ENCODE measurements around the gene SAMD4B.
"Not testable (repeated sequence)": the region's sequence is repeated elsewhere in the genome, so short reads cannot be mapped to it uniquely, and the experiment has no call there.

Gene SAMD4B

GRCh38 chr19:39333507-39333906, 8.7 kb upstream of the SAMD4B start:
- no peak overlapping the region for H3K4me3 ChIP-seq (ENCODE audit: low read depth, low read length)
- no peak for DNase-seq (ENCODE audit: low read depth)
- in situ Hi-C loops (cut with HindIII; ENCODE audit: low sequenced_read_pairs) = no loop called here
- TF ChIP-seq CTCF (IDR thresholded peaks at IDR 0.05; ENCODE audit: low read depth, low read length, missing control alignments) = no peak

DNA sequence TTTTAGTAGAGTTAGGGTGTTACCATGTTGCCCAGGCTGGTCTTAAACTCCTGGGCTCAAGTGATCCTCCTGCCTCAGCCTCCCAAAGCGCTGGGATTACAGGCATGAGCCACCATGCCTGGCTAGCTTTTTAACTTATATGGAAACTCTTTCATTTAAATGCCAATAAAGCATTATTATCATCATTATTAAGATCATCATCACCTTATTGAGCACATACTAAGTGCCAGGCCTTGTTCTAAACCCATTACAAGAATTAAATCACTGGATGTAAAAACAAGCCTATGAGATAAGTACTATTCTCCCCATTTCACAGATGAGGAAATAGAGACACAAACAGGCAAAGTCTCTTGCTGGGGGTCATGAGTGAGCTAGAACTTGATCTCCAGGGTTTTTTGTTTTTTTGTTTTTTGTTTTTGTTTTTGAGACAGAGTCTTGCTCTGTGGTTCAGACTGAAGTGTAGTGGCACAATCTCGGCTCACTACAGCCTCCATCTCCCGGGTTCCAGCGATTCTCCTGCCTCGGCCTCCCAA, 7.7 kb upstream of the SAMD4B start:
- no peak for DNase-seq (ENCODE audit: low read depth)
- H3K4me3 ChIP-seq (ENCODE audit: low read depth, low read length) = no peak overlapping the region
- in situ Hi-C loops (cut with HindIII; ENCODE audit: low sequenced_read_pairs) = no loop called here
- TF ChIP-seq CTCF (IDR thresholded peaks at IDR 0.05; ENCODE audit: low read depth, low read length, missing control alignments) = no peak

DNA sequence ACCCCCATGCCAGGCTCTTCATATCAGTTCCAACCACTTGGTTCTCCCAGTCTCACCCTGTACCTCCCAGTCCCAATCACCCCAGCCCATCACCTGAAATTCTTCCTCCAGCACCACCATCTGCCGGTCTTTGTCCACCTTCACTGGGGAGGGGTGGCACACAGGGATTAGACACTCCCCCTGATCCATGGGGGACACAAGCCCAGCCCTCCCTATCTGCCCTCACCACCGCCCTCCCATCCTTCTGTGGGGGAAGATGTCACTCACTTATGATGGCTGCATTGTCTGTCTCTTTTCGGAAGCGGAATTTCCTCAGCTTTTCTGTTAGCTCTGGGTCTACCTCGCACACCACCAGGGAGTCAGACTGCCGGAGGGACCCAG, 7.1 kb upstream of the SAMD4B start:
- DNase-seq (ENCODE audit: low read depth) = no peak
- no peak overlapping the region for H3K4me3 ChIP-seq (ENCODE audit: low read depth, low read length)
- TF ChIP-seq CTCF (IDR thresholded peaks at IDR 0.05; ENCODE audit: low read depth, low read length, missing control alignments) = no peak
- in situ Hi-C loops (cut with HindIII; ENCODE audit: low sequenced_read_pairs) = no loop called here

GRCh38 chr19:39336483-39336882, 5.7 kb upstream of the SAMD4B start:
- H3K4me3 ChIP-seq (ENCODE audit: low read depth, low read length) = no peak overlapping the region
- no peak for TF ChIP-seq CTCF (IDR thresholded peaks at IDR 0.05; ENCODE audit: low read depth, low read length, missing control alignments)
- in situ Hi-C loops (cut with HindIII; ENCODE audit: low sequenced_read_pairs) = no loop called here
- no peak for DNase-seq (ENCODE audit: low read depth)

- DNase-seq (ENCODE audit: low read depth) = no peak
- no peak overlapping the region for H3K4me3 ChIP-seq (ENCODE audit: low read depth, low read length)
- TF ChIP-seq CTCF (IDR thresholded peaks at IDR 0.05; ENCODE audit: low read depth, low read length, missing control alignments) = no peak
- in situ Hi-C loops (cut with HindIII; ENCODE audit: low sequenced_read_pairs) = no loop called here
Measured at GRCh38 chr19:39339674-39340073, 2.5 kb upstream of the SAMD4B start.

DNA sequence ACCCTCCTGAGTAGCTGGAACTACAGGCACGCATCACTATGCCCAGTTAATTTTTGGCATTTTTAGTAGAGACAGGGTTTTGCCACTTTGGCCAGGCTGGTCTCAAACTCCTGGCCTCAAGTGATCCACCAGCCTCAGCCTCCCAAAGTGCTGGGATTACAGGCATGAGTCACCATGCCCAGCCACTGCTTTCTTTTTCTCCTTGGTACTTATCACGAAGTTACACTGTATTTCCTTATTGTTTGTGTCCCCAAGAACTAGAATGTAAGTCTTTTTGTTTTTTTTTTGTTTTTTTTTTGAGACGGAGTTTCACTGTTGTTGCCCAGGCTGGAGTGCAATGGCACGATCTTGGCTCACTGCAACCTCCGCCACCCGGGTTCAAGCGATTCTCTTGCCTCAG, 2.1 kb upstream of the SAMD4B start:
- H3K4me3 ChIP-seq (ENCODE audit: low read depth, low read length) = not testable (repeated sequence)

DNA sequence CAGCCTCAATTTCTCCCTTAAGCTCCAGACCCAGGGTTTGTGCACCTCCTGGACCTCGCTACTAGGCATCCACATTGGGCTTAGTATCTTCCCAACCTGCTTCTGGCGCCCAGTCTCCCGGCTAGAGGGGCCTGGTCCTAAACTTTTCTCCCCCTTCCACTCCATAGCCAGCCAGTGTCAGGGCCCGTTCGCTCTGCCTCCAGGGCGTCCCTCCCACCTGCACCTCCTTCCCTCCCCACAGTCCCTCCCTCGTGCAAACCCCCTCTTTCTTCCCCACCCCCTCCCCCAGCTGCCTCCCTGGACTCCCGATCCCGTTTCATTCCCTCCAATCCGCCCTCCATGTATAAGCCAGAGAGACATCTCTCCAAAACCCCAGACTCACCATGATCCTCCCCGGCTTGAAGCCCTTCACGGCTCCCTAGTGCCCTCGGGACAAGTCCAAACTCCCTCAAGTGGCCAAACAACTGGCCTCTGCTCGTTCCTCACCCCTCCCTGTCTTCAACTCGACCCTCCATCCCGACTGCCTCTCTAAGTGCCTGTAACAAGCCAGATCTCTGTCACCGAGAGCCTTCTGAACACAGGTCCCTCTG, 997 bp upstream of the SAMD4B start:
- DNase-seq (ENCODE audit: low read depth) = no peak
- H3K4me3 ChIP-seq (ENCODE audit: low read depth, low read length) = peak overlapping the region; percentile 97
- in situ Hi-C loops (cut with HindIII; ENCODE audit: low sequenced_read_pairs) = no loop called here
- peak; percentile 26 for TF ChIP-seq CTCF (IDR thresholded peaks at IDR 0.05; ENCODE audit: low read depth, low read length, missing control alignments)

More for the DNA sequence above, 2.1 kb upstream of the SAMD4B start:
- DNase-seq (ENCODE audit: low read depth); in situ Hi-C loops (cut with HindIII; ENCODE audit: low sequenced_read_pairs): not testable (repeated sequence)

Measured in astrocyte of the cerebellum (primary cell).